NCI-H82 treated with DMSO at 0.1 percent for 48 hours (cell line): ENCODE measurements around the gene AWAT2.

ENCODE experiments used
- DNase-seq: peaks from one replicate; lab custom pipeline; 2025; ENCODE audit not compliant: unreplicated experiment; lab: John Stamatoyannopoulos, UW

Gene AWAT2

DNA sequence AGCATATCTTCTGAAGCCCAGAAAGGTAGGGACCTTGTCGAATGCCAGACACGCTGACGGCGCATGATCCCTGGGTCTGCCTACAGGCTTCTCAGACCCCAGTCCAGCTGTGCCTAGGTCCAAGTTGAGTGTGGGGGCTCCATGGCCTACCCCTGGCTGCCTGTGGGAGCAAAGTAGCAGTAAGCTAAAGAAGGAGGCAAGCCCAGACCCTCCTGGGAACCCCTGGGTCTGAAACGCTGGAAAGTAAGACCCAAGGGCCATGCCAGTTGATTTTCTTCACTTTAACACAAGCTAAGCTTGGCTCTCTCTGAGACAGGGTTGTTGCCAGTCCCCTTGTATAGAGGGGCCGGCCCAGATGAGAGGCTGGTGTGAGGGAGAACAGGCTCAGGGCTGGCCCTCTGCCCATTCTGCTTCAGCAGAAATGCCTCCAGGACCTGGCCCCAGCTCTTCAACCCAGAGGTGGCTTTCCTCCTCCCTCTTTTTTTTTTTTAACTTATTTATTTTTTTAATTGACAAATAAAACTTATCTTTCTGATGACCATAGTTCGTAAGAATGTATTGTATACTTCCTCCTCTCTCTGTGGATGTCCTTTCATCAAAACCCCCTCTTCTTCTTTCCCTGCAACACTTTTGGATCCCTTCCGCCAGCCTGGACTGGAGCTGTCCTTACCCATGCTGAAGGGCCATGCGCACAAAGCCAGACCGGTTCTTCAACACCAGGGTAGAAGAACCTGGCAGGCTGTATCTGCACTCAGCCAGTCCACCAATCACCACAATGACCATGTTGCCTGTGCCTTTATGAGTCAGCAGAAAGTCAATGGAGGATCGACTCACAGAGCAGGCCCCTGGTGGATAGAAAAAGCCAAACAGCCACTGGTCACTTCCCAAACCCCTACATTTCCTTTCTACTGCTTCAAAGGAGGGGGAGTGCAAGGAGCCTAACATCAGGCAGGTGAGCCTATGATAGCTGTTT lies 7.1 kb downstream of the AWAT2 start:
- DNase-seq = no peak

DNA sequence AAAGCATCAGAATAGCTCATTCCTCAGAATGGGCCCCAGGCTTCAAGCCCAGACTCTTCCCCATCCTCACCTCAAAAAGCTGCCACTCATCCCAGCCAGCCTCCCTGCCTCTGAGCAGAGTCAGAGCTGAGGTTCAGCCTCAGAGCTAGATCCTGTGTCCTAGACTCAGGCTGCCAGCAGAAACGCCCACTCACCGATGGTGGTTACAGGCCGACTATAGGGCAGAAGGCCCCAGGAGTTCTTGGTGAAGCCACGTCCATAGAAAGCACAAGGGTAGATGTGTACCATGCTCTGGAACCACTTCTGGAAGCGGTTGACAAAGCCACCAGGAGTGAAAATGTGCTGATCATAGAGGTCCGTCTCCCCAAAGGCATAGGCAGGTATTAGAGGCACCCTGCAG lies 7.7 kb downstream of the AWAT2 start:
- DNase-seq = no peak

DNA sequence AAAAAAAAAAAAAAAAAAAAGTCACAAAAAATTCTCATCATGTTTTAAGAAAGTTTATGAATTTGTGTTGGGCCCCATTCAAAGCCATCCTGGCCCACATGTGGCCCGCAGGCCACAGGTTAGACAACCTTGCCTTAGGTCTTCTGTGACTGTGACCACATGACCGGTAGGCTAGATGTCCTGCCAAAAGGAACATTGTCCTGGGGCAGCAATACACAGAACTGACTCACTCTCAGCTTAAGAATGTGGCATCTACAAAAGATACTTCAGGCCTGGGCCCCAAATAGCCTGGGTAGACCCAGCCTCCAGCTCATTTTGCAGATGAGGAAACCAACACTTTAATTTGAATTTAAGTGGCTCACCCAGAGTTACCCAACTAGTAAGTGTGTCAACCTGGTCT lies 10.0 kb downstream of the AWAT2 start:
- DNase-seq = no peak

DNA sequence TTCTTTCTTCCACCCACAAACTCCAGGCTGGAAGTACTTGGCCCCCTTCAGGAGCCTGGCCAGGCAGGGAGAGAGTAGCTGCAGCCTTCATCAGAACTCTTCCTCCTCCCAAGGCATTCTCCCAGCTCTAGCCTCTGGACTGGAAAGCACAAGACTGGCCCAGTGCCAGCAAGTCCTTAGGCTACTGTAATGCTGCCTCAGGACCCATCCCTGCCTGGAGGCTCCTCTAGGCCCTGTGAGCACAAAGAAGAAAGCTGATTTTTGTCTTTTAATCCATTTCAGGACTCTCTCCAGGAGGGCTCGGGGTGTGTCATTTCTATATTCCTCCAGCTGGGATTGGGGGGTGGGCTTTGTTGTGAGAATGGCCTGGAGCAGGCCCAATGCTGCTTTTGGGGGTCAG lies 10.8 kb downstream of the AWAT2 start:
- no peak for DNase-seq

DNA sequence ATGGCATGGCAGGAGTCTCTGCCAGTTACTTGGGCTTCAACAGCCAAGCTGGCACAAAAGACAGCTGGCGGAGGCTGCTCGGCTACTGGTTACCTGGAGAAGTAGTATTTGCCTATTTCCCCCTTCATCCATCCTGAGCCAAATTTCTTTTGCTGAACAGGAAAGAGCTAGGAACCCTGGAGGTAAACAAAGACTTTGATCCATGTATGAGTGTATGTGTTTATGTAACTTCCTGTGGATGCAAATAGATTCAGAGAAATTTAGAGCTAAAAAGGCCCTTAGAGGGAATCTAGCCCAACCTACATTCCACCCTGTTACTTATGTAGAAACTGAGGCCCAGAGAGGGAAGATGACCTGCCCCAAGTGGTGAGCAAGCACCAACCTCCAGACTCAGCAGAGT lies 11.2 kb downstream of the AWAT2 start:
- DNase-seq = no peak

DNA sequence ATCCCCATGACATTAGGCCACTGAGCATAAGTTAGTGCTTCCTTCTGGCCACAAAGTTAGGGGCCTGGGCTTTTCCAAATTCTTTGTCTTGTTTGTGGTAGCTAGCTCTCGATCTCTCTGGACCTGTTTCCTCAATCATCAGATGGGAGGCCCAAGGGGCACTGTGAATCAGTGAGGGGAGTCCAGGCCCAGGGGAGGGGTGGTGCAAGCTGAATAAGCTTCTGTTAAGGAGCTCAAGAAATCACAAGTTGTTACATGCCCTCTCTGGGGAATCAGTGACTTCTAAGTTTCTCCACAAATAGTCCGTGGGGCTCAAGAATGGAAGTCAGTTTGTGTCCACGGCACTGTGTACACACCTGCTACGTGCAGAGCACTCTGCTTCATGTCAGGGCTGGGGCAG lies 15.1 kb downstream of the AWAT2 start:
- no peak for DNase-seq

DNA sequence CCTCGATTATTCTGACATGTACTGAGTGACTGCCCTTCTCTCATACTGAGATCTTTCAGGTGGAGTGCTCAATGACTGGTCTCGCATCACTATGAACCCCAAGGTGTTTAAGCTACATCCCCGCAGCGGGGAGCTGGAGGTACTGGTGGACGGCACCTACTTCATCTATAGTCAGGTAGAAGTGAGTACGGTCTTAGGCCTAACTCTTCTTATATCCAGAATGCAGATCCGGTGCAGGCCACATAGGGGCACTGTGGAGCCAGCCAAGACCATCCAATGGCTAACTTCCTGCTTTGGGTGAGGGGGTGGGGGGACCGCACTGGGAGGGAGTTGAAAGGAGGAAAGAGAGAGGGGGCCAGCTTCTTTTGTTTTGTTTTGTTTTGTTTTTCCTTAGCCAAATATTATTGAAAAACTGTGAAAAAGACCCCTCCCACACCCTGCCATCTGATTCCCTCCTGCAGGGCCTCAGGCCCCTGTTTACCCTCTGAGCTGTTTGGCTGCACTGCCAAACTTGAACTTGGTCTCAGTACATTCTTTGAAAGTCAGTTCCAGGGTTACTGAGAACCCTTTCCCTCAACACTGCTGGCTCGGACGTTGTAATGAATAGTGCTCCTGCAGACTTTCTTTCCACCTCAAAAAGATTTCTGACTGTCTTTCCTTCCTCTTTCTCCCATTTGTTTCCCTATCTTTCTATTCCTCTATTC lies 16.2 kb downstream of the AWAT2 start:
- DNase-seq = peak; percentile 42

DNA sequence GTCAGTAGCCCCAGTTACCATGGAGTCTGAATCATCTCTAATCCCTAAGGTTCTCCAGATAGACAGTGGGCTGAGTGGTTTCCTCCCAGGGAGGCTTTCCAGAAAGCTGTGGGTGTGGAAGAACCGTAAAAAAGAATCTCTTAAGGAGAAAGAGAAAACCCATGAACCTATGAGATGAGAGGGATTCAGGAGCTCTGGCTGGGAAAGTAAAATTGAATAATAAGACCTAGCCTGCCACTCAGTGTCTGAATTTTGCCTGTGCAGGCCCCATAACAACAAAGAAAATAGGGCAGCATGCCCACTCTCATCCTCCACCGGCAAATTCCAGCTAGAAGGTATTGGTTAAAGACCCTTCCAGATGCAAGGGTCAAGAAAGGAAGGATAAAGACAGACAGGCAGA lies 16.9 kb downstream of the AWAT2 start:
- DNase-seq = no peak

DNA sequence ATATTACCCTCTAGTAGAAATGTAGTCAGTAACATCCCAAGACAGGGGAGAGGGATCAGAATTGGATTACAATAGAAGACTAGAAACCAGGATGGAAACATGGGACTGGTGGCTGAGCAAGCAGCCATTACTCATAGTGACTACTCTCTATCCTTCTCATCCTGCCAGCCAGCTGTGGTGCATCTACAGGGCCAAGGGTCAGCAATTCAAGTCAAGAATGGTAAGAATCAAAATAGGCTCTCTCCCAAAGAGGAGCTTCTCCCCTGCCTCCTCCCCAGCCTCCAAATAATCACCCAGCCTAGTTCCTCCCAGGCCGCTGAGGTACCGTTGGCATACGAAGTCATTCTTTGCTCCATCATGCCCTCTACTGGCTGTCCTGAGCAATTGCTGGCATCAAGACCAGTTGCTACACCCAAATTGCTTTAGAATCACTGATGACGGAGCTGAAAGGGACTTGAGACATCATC lies 19.4 kb downstream of the AWAT2 start:
- peak; percentile 66 for DNase-seq

DNA sequence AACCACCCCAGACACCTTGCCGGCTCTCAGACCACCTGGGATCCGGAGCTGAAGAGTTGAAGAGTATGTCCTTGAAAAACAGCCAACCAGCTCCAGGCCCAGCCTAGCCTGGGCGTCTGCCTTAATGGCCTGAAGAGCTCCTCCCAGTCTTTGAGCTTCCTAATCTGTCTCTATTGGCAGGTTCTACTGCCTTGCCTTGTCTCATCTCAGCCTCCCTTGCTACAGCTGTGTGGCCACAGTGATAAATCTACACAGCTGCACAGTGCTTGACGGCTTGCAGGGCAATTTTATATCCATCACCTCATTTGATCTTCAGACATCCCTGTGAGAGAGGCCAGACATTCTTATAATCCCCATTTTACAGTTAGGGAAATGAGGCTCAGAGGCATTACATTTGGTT lies 19.9 kb downstream of the AWAT2 start:
- DNase-seq = peak; percentile 61

DNA sequence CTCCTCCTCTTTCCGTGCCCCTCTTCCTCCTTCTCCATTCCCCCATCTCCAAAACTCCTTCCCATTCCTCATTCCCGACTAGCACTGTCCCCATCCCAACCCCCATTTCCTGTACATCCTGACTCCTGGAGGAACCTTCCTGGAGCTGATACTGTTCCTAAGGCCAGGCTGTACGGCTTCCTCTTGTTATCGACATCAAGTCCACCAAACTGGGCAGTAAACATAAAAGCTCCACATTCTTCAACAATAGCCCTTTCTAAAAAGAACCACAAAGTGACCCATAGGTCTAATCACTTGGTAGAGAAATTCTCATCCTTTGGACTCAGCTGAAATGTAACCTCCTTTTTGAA lies 22.9 kb downstream of the AWAT2 start:
- no peak for DNase-seq

DNA sequence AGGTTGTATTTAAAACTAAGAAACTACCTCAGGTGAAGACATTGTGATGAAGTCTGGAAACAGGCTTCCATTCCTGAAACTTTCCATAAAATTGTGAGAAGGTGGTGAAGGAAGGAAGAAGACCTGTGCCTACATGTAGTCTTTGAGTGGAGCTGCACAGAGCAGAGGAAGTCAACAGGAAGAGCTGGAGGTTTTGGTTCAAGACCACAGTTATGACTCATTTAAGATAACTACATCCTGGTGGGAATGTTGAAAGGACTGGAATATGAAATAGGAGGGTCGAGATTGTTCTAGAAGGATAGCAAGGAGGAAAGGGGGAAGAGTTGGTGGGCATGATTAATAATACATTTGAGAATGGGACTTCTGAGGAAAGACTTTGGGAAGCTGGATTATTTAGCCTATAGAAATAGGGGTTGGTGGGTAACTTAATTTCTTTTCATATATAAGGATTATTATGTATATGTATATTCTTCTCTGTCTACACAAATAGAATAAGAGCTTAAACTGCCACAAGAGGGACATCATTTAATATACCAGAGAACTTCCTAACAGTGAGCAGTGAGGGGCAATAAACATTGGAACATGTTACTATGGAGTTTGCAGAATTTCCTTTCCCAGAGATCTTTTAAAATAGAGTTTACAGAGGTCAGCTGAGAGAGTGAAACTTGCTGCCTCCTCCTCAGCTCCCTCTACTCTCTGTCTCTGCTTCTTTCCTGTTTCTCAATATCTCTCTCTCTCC lies 23.5 kb downstream of the AWAT2 start:
- no peak for DNase-seq

DNA sequence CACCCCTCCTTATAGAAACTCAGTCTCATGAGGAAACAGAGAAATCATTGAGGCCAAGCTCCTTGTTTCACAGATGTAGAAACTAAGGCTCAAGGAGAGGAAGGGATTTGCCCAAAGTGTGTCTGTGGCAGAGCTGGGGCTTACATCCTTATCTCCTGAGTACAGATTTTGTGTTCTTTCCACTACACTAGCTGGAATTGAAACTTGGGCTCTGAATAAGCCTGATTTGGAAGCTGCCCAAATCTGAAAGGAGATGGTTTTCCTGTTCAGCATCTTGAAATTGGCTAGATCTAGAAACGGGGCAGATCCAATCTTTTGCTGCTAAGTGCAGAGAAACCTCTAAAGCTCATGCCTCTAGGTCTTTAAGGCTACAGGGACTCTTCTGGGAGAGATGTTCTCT lies 24.3 kb downstream of the AWAT2 start:
- no peak for DNase-seq

DNA sequence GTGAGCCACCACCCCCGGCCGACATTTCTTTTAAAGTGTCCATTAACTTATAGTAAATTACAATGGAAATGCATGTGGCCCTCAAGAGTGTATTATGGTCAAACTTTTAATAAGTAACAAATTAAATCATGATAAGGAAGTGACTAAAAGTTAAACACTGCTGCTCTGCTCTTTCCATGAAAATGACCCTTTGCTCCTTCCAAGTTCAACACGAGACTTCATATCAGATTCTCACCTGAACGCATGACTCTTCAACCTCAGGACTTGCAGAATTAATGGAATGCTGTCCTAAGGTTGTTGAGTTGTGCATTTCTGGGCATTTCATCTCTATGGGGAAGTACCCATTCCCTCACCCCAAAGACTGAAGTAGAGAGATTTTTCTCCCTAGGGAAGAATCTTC lies 27.1 kb downstream of the AWAT2 start:
- DNase-seq = no peak

DNA sequence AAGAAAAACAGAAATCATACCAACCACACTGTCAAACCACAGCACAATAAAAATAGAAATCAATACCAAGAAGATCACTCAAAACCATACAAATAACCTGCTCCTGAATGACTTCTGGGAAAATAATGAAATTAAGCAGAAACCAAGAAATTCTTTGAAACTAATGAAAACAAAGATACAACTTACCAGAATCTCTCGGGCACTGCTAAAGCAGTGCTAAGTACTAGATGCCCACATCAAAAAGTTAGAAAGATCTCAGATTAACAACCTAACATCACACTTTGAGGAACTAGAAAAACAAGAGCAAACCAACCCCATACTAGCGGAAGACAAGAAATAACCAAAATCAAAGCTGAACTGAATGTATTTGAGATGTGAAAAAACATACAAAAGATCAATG lies 33.2 kb downstream of the AWAT2 start:
- no peak for DNase-seq

DNA sequence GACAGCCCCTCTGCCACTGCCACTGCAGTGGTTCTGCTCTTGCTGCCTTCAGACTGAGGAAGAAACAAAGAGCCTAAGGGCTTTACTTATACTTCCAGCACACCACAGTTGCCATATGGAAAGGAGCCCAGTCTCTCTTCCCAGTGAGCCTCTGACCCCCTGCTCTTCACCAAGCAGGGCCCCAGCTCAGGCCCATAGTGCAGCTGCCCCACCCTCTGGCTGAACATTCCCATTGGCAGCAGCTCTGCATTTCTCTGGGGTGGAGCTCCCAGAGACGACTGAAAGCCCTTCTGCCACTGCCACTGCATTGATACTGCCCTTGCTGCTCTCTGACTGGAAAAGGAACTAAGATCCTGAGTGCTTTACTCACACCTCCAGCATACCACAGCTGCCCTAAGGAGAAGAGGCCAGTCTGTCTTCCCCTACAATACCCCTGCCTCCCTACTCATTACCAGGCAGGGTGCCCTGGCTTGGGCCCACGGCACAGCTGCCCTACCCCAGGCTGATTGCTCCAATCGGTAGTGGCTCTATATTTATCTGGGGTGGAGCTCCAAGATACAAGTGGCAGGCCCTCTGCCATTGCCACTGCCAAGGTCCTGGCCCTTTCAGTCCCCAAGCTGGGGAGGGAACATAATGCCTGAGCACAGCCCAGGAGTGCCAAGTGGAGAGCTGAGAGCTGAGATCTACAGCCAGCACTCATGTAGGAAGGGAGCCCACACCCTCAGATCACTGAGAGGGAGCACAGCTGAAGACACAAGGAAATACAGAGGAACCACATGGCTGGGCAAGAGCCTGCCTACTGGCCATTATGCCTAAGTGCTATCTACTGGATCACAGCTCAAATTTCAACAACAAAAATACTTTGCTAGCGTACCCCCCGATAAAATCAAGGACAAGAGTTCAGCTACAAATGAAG lies 36.0 kb downstream of the AWAT2 start:
- peak; percentile 16 for DNase-seq

DNA sequence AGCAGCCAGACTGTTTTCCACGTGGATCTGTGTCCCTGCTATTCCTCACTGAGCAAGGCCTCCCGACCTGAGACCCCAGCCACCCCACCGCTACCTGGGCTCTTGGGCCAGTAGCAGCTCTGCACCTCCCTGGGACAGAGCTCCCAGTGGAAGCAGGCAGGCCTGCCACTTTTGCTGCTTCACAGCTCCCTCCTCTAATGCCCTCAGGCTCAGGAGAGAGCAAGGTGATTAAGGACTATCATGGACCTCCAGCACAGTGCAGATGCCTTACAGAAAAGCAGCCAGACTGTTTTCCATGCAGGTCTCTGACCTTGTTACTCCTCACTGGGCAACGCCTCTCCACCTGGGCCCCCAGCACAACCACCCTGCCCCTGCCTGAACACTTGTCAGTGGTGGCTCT lies 37.0 kb downstream of the AWAT2 start:
- DNase-seq = no peak

DNA sequence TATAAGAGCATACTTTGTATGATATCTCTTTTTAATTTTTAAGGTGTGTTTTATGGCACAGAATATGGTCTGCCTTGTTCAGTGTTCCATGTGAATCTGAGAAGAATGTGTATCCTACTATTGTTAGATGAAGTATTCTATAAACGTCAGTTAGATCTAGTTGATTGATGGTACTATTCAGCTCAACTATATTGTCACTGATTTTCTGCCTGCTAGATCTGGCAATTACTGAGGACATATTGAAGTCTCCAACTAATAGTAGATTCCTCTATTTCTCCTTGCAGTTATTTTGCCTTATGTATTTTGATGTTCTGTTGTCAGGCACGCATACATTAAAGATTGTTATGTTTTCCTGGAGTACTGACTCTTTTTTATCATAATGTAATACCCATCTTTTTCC lies 39.8 kb downstream of the AWAT2 start:
- no peak for DNase-seq

DNA sequence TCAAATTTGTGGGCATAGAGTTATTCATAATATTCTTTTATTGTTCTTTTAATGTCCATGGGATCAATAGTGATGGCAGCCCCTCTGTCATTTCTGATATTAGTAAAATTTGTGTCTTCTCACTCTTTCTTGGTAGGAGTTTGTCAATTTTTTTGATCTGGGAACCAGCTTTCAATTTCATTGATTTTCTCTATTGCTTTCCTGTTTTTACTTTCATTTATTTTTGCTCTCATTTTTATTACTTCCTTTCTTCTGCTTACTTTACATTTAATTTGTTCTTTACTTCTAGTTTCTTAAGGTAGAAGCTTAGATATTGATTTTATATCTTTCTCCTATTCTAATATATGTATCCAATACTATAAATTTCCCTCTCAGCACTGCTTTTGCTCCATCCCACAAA lies 40.7 kb downstream of the AWAT2 start:
- no peak for DNase-seq

DNA sequence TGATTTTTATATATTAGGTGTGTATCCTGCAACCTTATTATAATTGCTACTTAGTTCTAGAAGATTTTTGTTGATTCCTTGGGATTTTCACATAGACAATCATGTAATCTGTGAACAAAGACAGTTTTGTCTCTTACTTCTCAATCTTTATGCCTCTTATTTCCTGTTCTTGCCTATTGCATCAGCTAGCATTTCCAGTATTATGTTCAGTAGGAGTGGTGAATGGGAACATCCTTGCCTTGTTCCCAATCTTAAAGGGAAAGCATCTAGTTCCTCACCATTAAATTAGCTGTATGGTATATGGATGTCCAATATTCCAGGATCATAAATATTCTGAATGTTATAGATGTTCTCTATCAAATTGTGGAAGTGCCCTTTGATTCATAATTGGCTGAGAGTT lies 41.8 kb downstream of the AWAT2 start:
- no peak for DNase-seq
